ENCODE data around the gene PPFIA2. TPM values are rescaled to one million over a fixed set of nuclear protein-coding genes. Genes with fewer than 3 reads are reported as not detected.
"Not testable (repeated sequence)": the region's sequence is repeated elsewhere in the genome, so short reads cannot be mapped to it uniquely, and the experiment has no call there.

Gene PPFIA2
- total RNA-seq, 1 donor: 4.9 TPM

DNA sequence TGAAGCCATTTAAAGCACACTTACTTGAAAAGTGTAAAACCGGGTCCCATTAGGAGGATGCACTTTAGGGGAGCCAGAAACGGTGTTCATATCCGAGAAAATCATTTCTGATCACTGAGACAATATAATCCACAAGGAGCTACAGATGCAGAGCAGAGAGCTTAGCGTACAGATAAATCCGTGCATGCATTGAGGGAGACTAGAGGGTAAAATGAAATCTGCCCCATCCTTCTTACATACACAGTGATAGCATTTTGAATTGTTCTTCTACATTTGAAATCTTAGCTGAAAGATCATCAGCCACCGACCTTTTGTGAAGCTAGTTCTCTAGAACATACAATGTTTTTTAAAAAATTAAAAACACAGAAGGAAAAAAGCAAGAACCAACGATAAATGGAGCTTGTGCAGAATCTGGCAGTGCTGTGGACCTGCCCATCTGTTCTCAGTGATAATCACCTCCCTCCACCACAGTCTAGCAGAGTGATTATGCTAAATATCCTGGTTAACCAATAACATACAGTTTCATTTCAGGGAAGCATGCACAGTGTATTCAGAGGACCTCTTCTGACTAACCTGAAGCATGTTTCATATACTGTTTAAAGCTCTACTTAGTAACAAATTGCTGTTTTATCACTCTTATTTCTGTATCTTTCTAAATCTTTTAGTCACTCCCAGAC, 161.1 kb downstream of the PPFIA2 start:
- DNase-seq (ENCODE audit: low read depth): no peak
- no peak for TF ChIP-seq CTCF (IDR thresholded peaks at IDR 0.05; ENCODE audit: insufficient read depth, low read length)
- no peak overlapping the region for H3K4me3 ChIP-seq (ENCODE audit: low read depth, low read length)

GRCh38 chr12:81596558-81596957, 162.6 kb downstream of the PPFIA2 start:
- H3K4me3 ChIP-seq (ENCODE audit: low read depth, low read length): no peak overlapping the region
- DNase-seq (ENCODE audit: low read depth): no peak
- no peak for TF ChIP-seq CTCF (IDR thresholded peaks at IDR 0.05; ENCODE audit: insufficient read depth, low read length)

DNA sequence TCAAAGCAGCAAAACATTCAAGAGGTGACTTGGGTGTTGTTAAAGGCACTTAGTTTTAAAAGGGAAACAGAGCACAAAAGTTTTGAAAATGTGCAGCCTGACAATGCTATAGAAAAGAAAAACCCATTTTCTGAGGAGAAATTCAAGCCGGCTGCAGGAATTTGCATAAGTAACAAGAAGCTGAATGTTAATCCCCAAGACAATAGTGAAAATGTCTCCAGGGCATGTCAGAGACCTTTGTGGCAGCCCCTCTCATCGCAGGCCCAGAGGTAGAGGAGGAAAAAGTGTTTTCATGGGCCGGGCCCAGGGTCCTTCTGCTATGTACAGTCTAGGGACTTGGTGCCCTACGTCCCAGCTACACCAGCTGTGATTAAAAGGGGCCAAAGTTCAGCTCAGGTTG, 167.9 kb downstream of the PPFIA2 start:
- DNase-seq (ENCODE audit: low read depth): no peak
- TF ChIP-seq CTCF (IDR thresholded peaks at IDR 0.05; ENCODE audit: insufficient read depth, low read length): no peak
- H3K4me3 ChIP-seq (ENCODE audit: low read depth, low read length): no peak overlapping the region

DNA sequence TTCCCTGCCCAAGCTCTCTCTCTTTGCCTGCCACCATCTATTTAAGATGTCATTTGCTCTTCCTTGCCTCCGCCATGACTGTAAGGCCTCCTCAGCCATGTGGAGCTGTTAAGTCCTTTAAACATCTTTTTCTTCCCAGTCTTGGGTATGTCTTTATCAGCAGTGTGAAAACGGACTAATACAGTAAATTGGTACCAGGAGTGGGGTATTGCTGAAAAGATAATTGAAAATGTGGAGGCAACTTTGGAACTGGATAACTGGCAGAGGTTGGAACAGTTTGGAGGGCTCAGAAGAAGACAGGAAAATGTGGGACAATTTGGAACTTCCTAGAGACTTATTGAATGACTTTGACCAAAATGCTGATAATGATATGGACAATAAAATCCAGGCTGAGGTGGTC, 168.4 kb downstream of the PPFIA2 start:
- H3K4me3 ChIP-seq (ENCODE audit: low read depth, low read length); DNase-seq (ENCODE audit: low read depth): not testable (repeated sequence)

DNA sequence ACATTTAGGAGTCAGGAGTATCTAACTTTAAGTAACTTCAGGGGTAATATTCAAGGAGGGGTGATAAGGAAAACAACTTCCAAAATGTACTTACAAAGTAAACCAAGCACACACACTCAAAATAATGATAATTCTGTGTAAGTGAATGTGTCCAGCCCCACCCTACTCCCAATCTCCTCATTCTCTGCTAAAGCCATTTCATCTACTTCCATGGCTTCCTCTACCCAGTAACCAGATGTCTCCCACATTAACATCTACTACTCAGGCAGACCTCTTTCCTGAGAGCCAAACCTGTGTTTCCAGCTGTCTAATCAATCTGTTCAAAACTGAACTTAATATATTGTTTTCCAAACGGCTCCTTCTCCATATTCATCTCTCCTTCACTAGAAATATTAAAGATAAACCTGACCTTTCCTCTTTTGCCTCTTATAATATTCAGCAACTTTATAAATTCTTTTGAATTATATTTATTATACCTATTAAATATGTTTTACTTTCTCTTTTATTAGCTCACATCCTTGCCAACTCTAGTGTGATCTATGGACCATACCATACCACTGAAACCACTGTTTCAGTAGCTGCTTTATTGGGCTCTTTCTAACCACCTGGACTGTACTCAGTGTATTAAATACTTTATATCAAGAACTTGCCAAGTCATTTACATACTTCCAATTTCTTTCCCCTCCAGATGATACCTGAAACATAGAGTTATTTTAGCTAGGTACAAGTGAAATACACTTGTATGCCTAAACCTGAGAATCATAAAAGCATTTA, 170.7 kb downstream of the PPFIA2 start:
- no peak for DNase-seq (ENCODE audit: low read depth)
- no peak overlapping the region for H3K4me3 ChIP-seq (ENCODE audit: low read depth, low read length)
- TF ChIP-seq CTCF (IDR thresholded peaks at IDR 0.05; ENCODE audit: insufficient read depth, low read length): no peak

- no peak for TF ChIP-seq CTCF (IDR thresholded peaks at IDR 0.05; ENCODE audit: insufficient read depth, low read length)
- DNase-seq (ENCODE audit: low read depth): no peak
- H3K4me3 ChIP-seq (ENCODE audit: low read depth, low read length): no peak overlapping the region
Measured at GRCh38 chr12:81585787-81586186, 173.4 kb downstream of the PPFIA2 start.

GRCh38 chr12:81573228-81573627, 185.9 kb downstream of the PPFIA2 start:
- no peak overlapping the region for H3K4me3 ChIP-seq (ENCODE audit: low read depth, low read length)
- DNase-seq (ENCODE audit: low read depth): peak; percentile 22
- no peak for TF ChIP-seq CTCF (IDR thresholded peaks at IDR 0.05; ENCODE audit: insufficient read depth, low read length)

Data from fibroblast of the aortic adventitia (primary cell).